Ishikawa (cell line): ENCODE results near the gene TMEM131.

Experiments
- CEBPB ChIP-seq: IDR thresholded peaks from 2 replicates; pipeline ENCODE4 v1.6.1; 2012
- CREB1 ChIP-seq: IDR thresholded peaks from 2 replicates; pipeline ENCODE4 v1.6.1; 2012; ENCODE audit warnings: low read depth
- EGR1 ChIP-seq: IDR thresholded peaks from 2 replicates; pipeline ENCODE4 v1.6.1; 2012
- EP300 ChIP-seq: IDR thresholded peaks from 2 replicates; pipeline ENCODE4 v1.6.1; 2012; ENCODE audit warnings: borderline replicate concordance
- FOXM1 ChIP-seq: IDR thresholded peaks from 2 replicates; pipeline ENCODE4 v1.6.1; 2012; ENCODE audit warnings: low read depth, borderline replicate concordance
- MAX ChIP-seq: IDR thresholded peaks from 2 replicates; pipeline ENCODE4 v1.6.1; 2012
- NFIC ChIP-seq: IDR thresholded peaks from 2 replicates; pipeline ENCODE4 v1.6.1; 2012
- RAD21 ChIP-seq: IDR thresholded peaks from 2 replicates; pipeline ENCODE4 v1.6.1; 2012; ENCODE audit warnings: low read depth
- REST ChIP-seq: IDR thresholded peaks from 2 replicates; pipeline ENCODE4 v1.6.1; 2012; ENCODE audit warnings: low read depth, mild to moderate bottlenecking
- TAF1 ChIP-seq: IDR thresholded peaks from 2 replicates; pipeline ENCODE4 v1.6.1; 2012; ENCODE audit warnings: low read depth, mild to moderate bottlenecking
- TCF12 ChIP-seq: IDR thresholded peaks from 2 replicates; pipeline ENCODE4 v1.6.1; 2012; ENCODE audit warnings: low read depth
- TEAD4 ChIP-seq: IDR thresholded peaks from 2 replicates; pipeline ENCODE4 v1.6.1; 2012
- YY1 ChIP-seq: IDR thresholded peaks from 2 replicates; pipeline ENCODE4 v1.6.1; 2012; ENCODE audit warnings: low read depth
- ZBTB7A ChIP-seq: IDR thresholded peaks from 2 replicates; pipeline ENCODE4 v1.6.1; 2012; ENCODE audit warnings: low read depth
- TF ChIP-seq, protein P1 (sequence below): IDR thresholded peaks from 2 replicates; pipeline ENCODE4 v1.6.1; 2012

The TMEM131 gene

GRCh38 chr2:97983134-97983533, 12.6 kb downstream of the TMEM131 start:
- TF ChIP-seq CEBPB: no peak
- no peak for TF ChIP-seq FOXM1
- no peak for TF ChIP-seq EP300
- no peak for TF ChIP-seq YY1
- TF ChIP-seq CREB1: no peak
- no peak for TF ChIP-seq TCF12
- TF ChIP-seq ZBTB7A: no peak
- TF ChIP-seq EGR1: no peak
- no peak for TF ChIP-seq NFIC
- TF ChIP-seq REST: no peak

DNA sequence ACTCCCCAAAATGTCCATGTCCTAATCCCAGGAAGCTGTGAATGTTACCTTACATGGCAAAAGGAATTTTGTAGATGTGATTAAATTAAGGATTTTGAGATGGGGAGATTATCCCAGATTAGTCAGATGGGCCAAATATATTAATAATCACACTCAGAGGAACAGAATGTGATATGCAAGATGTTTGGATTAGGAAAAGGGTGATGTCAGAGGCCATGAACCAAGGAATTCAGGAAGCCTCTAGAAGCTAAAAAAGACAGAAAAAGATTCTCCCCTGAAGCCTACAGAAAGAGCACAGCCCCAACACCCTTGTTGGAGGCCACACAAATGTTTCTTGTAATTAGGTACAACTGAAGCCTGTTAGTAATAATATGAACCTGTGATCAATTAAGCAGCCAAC, 13.1 kb downstream of the TMEM131 start:
- TF ChIP-seq TAF1 (no peak), REST (no peak), CEBPB (no peak), EP300 (no peak), FOXM1 (no peak), MAX (no peak), EGR1 (no peak), TEAD4 (no peak), NFIC (no peak), CREB1 (no peak), RAD21 (no peak), ZBTB7A (no peak), TCF12 (no peak), YY1 (no peak)
- TF ChIP-seq, protein P1, sequence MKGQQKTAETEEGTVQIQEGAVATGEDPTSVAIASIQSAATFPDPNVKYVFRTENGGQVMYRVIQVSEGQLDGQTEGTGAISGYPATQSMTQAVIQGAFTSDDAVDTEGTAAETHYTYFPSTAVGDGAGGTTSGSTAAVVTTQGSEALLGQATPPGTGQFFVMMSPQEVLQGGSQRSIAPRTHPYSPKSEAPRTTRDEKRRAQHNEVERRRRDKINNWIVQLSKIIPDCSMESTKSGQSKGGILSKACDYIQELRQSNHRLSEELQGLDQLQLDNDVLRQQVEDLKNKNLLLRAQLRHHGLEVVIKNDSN: no peak

DNA sequence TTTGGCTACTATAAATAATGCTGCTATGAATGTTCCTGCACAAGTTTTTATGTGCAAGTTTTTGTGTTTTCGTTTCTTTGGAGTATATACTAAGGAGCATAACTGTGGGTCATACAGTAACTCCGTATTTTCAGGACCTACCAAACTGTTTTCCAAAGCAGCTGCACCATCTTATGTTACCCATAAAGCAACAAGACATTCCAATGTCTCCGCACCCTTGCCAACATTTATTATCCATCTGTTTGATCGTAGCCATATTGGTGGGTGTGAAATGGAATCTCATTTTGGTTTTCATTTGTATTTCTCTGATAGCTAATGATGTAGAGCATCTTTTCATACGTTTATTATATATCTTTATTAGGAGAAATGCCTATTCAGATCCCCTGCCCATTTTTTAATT, 13.8 kb downstream of the TMEM131 start:
- no peak for TF ChIP-seq MAX
- TF ChIP-seq ZBTB7A: no peak
- TF ChIP-seq, protein P1: no peak
- TF ChIP-seq REST: no peak
- TF ChIP-seq YY1: no peak
- no peak for TF ChIP-seq RAD21
- TF ChIP-seq TAF1: no peak
- no peak for TF ChIP-seq TCF12

- TF ChIP-seq YY1 (no peak), REST (no peak), TCF12 (no peak), CREB1 (no peak), ZBTB7A (no peak), TEAD4 (no peak), TAF1 (no peak), CEBPB (no peak), FOXM1 (no peak)
- TF ChIP-seq, protein P1: no peak
These were observed 15.8 kb downstream of the TMEM131 start for GRCh38 chr2:97979904-97980303.
